NT2/D1 (cell line): ENCODE data around the gene PCCB.

ENCODE experiments used
- DNase-seq: peaks from one replicate; pipeline ENCODE4 v3.0.0-alpha.2; 2011; ENCODE audit warnings: low read depth, low spot score
- H3K27me3 ChIP-seq: 2 replicates; pipeline ENCODE4 v1.6.0; 2011; ENCODE audit warnings: mild to moderate bottlenecking; ENCODE audit not compliant: insufficient read length, insufficient read depth
- H3K36me3 ChIP-seq: 2 replicates; pipeline ENCODE4 v1.6.1; 2011; ENCODE audit warnings: mild to moderate bottlenecking, low read length, mixed read lengths; ENCODE audit not compliant: insufficient read depth, insufficient read length
- H3K4me1 ChIP-seq: 2 replicates; pipeline ENCODE4 v1.5.1; 2011; ENCODE audit not compliant: insufficient read depth, insufficient read length
- H3K4me3 ChIP-seq: 2 replicates; pipeline ENCODE4 v1.5.1; 2011; ENCODE audit warnings: low read depth; ENCODE audit not compliant: insufficient read length
- H3K9ac ChIP-seq: 2 replicates; pipeline ENCODE4 v1.6.0; 2011; ENCODE audit warnings: low read depth; ENCODE audit not compliant: insufficient read length
- H3K9me3 ChIP-seq: 2 replicates; pipeline ENCODE4 v1.5.1; 2011; ENCODE audit warnings: mild to moderate bottlenecking, low read length; ENCODE audit not compliant: insufficient read depth
- SUZ12 ChIP-seq: IDR thresholded peaks from 2 replicates; pipeline ENCODE4 v1.6.1; 2011; ENCODE audit not compliant: insufficient read length, insufficient read depth; ENCODE audit errors: extremely low read depth
- YY1 ChIP-seq: IDR thresholded peaks from 2 replicates; pipeline ENCODE4 v1.6.1; 2011; ENCODE audit not compliant: insufficient read length, insufficient read depth
- ZNF274 ChIP-seq: IDR thresholded peaks from 2 replicates; pipeline ENCODE4 v1.6.1; 2011; ENCODE audit warnings: mild to moderate bottlenecking, low read depth, low read length

Gene PCCB

DNA sequence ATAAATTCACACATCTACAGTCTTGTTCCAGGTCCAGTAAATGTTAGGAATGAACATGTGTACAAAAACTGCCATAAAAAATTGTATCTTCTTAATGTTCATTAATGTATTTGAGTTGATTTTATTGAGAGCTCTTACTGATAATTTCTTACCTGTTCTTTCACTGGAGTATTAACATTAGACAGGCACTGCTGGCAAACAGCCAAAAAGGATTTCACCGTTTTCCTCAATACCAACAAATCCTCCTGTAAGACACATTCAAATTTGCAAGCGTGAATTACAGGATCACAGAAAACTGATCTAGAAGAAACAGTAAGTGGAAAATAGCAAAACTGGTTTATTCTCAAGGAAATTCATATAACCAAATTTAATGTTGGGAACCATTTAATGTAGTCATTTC is 127.4 kb downstream of the PCCB start:
- H3K4me3 ChIP-seq: no peak overlapping the region
- no peak for DNase-seq
- H3K9me3 ChIP-seq: no peaks in the 10 kb centered on the region
- no peaks in the 10 kb centered on the region for H3K36me3 ChIP-seq
- no peak overlapping the region for H3K9ac ChIP-seq
- TF ChIP-seq YY1: no peak
- TF ChIP-seq SUZ12: no peak
- no peak for TF ChIP-seq ZNF274
- no peaks in the 10 kb centered on the region for H3K27me3 ChIP-seq
- H3K4me1 ChIP-seq: no peaks in the 10 kb centered on the region

DNA sequence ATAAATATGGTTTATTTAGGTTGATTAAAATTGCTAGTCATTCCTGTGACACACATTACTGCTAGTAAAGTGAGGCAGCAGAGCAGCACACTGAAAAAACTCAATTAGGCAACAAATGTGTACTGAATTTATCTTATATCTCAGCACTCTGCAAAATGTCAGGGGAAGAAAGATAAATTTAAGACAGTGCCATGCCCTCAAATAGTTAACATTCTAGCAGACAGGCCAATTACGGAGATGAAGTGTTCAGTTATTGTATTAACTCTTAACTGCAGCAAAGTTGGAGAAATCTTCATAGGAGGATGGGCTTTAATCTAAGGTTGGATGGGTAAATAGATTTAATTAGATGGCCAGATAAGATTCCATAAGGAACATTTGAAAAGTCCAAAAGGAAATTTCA is 127.9 kb downstream of the PCCB start:
- Histone ChIP-seq H3K36me3 (no peaks in the 10 kb centered on the region), H3K27me3 (no peaks in the 10 kb centered on the region), H3K9ac (no peak overlapping the region), H3K4me3 (no peak overlapping the region), H3K4me1 (no peaks in the 10 kb centered on the region), H3K9me3 (no peaks in the 10 kb centered on the region)
- no peak for DNase-seq
- no peak for TF ChIP-seq YY1
- TF ChIP-seq SUZ12: no peak
- no peak for TF ChIP-seq ZNF274
